Sigmoid colon (tissue), 4 donors: ENCODE measurements around the gene OCRL.

ENCODE experiments used
- CTCF ChIP-seq, 4 experiments: fragments of 450-650 bp in 3 of 4; fragments of 200-600 bp in 1 of 4; IDR thresholded peaks; one replicate each; pipeline ENCODE4 v1.5.1; 2016 to 2019; ENCODE audit warnings: antibody characterized with exemption in 4 of 4, mild to moderate bottlenecking in 3 of 4, moderate library complexity in 2 of 4
- EP300 ChIP-seq, 4 donors: sonication (generic); formaldehyde crosslinking; IDR thresholded peaks; one replicate each; pipeline ENCODE4 v1.6.1; 2017; ENCODE audit warnings: antibody characterized with exemption in 4 of 4

GRCh38 chrX:129557844-129558480, 17.9 kb downstream of the OCRL start:
- no peak for TF ChIP-seq CTCF (IDR thresholded peaks at IDR 0.05)
- TF ChIP-seq EP300 (IDR thresholded peaks at IDR 0.05), result no peak
